Right lobe of liver (tissue), 6 donors: ENCODE measurements around the gene HMGB2. TPM values are rescaled to one million over a fixed set of nuclear protein-coding genes. Genes with fewer than 3 reads are reported as not detected.

ENCODE experiments used
- ATAC-seq, 4 donors: fragments of 200-7000 bp; cut with Tn5 transposase; one replicate each; pipeline ENCODE4 v1.9.1; 2020; ENCODE audit warnings: mild to moderate bottlenecking in 4 of 4, moderate library complexity in 4 of 4
- DNase-seq, 3 donors: peaks; one replicate each; pipeline ENCODE4 v3.0.0-alpha.2; 2020
- H3K27ac ChIP-seq, 3 donors: fragments of 200-600 bp; one replicate each; pipeline ENCODE4 v1.8.0; 2022
- H3K27me3 ChIP-seq, 2 donors: fragments of 200-600 bp; one replicate each; pipeline ENCODE4 v1.8.0; 2022
- H3K36me3 ChIP-seq, 4 donors: fragments of 200-600 bp; sonication (generic) in 1 of 4; one replicate each; pipeline versions ENCODE4 v1.5.1 to v1.8.0; 2017 to 2022; ENCODE audit warnings: control low read depth in 1 of 4
- H3K4me1 ChIP-seq, 4 donors: fragments of 200-600 bp; sonication (generic) in 1 of 4; one replicate each; pipeline versions ENCODE4 v1.5.1 to v1.8.0; 2017 to 2022; ENCODE audit warnings: control low read depth in 1 of 4
- H3K4me3 ChIP-seq, 3 donors: fragments of 200-600 bp; one replicate each; pipeline ENCODE4 v1.8.0; 2022
- H3K9me3 ChIP-seq, 4 donors: fragments of 200-600 bp; sonication (generic) in 1 of 4; one replicate each; pipeline versions ENCODE4 v1.5.1 to v1.8.0; 2017 to 2022; ENCODE audit warnings: control low read depth in 1 of 4
- POLR2A ChIP-seq: fragments of 450-650 bp; IDR thresholded peaks from one replicate; pipeline ENCODE4 v1.6.1; 2017; ENCODE audit warnings: antibody characterized with exemption, mild to moderate bottlenecking
- WGBS: methylation state at CpG from one replicate; pipeline ENCODE4 v1.1.6; 2018; ENCODE audit warnings: low coverage, low lambda C conversion rate; ENCODE audit not compliant: insufficient coverage; ENCODE audit errors: missing lambda C conversion rate; 5-methylcytosine and 5-hydroxymethylcytosine counted together
- intact Hi-C, 2 donors: fragments of 100-400 bp; cut with DNase I; formaldehyde crosslinking; loops; one replicate each; pipeline versions ENCODE4 v1.11.2 to v1.14.1; 2022
- total RNA-seq, 6 experiments: library from RNA; depleted of rRNA in 2 of 6; stranded (reverse); fragments of >200 nt in 2 of 6; fragmentation: NEBNext Ultra II Directional in 3 of 6; extraction: Animal tissue kit (Norgen Biotek cat#: 25700) in 3 of 6; gene quantifications; one replicate each; pipeline versions ENCODE4 v1.1.0 to v1.2.4, GENCODE V29; 2016 to 2023
- TF ChIP-seq, protein P1 (sequence below), 4 donors: fragments of 200-600 bp in 3 of 4; fragments of 450-650 bp in 1 of 4; IDR thresholded peaks; one replicate each; pipeline versions ENCODE4 v1.5.1 to v1.8.0; 2016 to 2022; ENCODE audit warnings: antibody characterized with exemption in 4 of 4, mild to moderate bottlenecking in 2 of 4
- donor health status: DM: no; HTN: yes; CAD: no.
- donor health status: DM: no; HTN: no; CAD: no.
- donor health status: DM: no; HTN: no; CAD: no.
- donor health status: DM: no; HTN: yes; CAD: no.
- donor health status: DM: no; HTN: yes; CAD: no.

Gene HMGB2
- total RNA-seq, 6 experiments from 2014 or later = 6.1 to 13.5 (median 9.2) TPM

DNA sequence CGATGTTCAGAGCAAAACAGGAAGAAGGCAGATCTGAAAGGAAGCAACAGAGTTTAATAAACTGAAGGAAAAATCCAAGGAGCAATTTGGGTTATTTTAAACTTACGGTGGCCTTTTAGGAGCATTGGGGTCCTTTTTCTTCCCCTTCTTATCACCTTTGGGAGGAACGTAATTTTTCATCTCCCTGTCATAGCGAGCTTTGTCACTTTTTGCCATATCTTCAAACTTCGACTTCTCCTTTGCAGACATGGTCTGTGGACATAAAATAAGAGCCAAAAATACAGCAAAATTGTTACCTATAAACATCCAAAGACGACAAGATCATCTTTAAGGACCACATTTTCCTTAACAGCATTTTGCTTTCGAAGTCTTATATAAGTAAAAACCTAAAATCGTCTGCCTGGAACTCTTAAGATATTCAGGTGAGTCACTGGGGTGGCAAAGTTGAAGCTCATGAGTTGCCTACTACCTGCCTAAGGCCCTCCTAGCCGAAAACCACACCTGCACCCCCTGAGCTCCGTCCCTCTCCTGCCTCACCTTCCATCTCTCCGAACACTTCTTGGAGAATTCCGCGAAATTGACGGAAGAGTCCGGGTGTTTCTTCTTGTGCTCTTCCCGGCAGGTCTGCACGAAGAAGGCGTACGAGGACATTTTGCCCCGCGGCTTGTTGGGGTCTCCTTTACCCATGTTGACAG lies 1.0 kb downstream of the HMGB2 start:
- intact Hi-C loops = no loop called here
- Histone ChIP-seq H3K27ac (peak overlapping the region; percentile 99 to 100 (median 99)), H3K4me3 (peak overlapping the region; percentile 79 to 85 (median 84)), H3K36me3 (peaks cover 0 to 17% (median 0%) of the 10 kb centered on the region in 4 donors), H3K9me3 (no peaks in the 10 kb centered on the region), H3K27me3 (no peaks in the 10 kb centered on the region), H3K4me1 (no peaks in the 10 kb centered on the region)
- DNase-seq (no peak), ATAC-seq (no peak)
- WGBS = 12% methylated on average over 18 of the region's 21 CpGs
- no peak for TF ChIP-seq POLR2A
- TF ChIP-seq, protein P1, sequence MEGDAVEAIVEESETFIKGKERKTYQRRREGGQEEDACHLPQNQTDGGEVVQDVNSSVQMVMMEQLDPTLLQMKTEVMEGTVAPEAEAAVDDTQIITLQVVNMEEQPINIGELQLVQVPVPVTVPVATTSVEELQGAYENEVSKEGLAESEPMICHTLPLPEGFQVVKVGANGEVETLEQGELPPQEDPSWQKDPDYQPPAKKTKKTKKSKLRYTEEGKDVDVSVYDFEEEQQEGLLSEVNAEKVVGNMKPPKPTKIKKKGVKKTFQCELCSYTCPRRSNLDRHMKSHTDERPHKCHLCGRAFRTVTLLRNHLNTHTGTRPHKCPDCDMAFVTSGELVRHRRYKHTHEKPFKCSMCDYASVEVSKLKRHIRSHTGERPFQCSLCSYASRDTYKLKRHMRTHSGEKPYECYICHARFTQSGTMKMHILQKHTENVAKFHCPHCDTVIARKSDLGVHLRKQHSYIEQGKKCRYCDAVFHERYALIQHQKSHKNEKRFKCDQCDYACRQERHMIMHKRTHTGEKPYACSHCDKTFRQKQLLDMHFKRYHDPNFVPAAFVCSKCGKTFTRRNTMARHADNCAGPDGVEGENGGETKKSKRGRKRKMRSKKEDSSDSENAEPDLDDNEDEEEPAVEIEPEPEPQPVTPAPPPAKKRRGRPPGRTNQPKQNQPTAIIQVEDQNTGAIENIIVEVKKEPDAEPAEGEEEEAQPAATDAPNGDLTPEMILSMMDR (IDR thresholded peaks at IDR 0.05) = no peak

DNA sequence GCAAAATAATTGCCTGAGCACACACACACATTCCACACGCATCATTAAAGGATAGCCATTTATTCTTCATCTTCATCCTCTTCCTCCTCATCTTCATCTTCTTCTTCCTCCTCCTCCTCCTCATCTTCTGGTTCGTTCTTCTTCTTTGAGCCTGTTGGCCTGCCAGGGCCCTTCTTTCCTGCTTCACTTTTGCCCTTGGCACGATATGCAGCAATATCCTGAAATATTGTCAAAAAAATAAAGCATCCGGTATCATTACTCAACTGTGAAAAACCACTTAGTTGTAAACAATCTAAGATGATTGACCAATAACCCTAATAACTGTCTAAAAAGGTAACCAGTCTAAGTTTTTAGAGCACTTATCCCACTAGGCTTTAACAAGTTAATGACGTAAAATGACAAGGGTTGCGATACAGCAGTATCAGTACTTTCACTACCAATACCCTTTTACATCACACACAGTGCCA lies 2.1 kb downstream of the HMGB2 start:
- H3K27ac ChIP-seq = peak overlapping the region in 1 of 3 donors; percentile 20
- intact Hi-C loops = no loop called here

GRCh38 chr4:173330590-173330989 lies 3.6 kb downstream of the HMGB2 start:
- TF ChIP-seq, protein P1 (IDR thresholded peaks at IDR 0.05) = no peak
- TF ChIP-seq POLR2A = no peak
- ATAC-seq (no peak), DNase-seq (no peak)
- no peaks in the 10 kb centered on the region for H3K9me3 ChIP-seq
- H3K36me3 ChIP-seq = peaks cover 0 to 17% (median 0%) of the 10 kb centered on the region in 4 donors
- 93% methylated on average over 2 of the region's 2 CpGs for WGBS
- no peaks in the 10 kb centered on the region for H3K27me3 ChIP-seq
- H3K4me1 ChIP-seq = no peaks in the 10 kb centered on the region
- intact Hi-C loops = no loop called here
- H3K27ac ChIP-seq = no peak overlapping the region
- no peak overlapping the region for H3K4me3 ChIP-seq

More for the DNA sequence above, 2.1 kb downstream of the HMGB2 start:
- DNase-seq (no peak), ATAC-seq (no peak)
- no peaks in the 10 kb centered on the region for H3K9me3 ChIP-seq
- H3K36me3 ChIP-seq = peaks cover 0 to 17% (median 0%) of the 10 kb centered on the region in 4 donors
- WGBS = 47% methylated on average over 6 of the region's 6 CpGs
- peak overlapping the region in 1 of 3 donors; percentile 85 for H3K4me3 ChIP-seq
- TF ChIP-seq POLR2A = no peak
- TF ChIP-seq, protein P1 (IDR thresholded peaks at IDR 0.05) = no peak
- no peaks in the 10 kb centered on the region for H3K4me1 ChIP-seq
- H3K27me3 ChIP-seq = no peaks in the 10 kb centered on the region

- DNase-seq (no peak), ATAC-seq (no peak)
- WGBS = 98% methylated on average over 4 of the region's 5 CpGs
- H3K4me1 ChIP-seq = no peaks in the 10 kb centered on the region
- TF ChIP-seq, protein P1 (IDR thresholded peaks at IDR 0.05) = no peak
- no peak for TF ChIP-seq POLR2A
- peaks cover 0 to 17% (median 0%) of the 10 kb centered on the region in 4 donors for H3K36me3 ChIP-seq
- no peak overlapping the region for H3K27ac ChIP-seq
- no peaks in the 10 kb centered on the region for H3K9me3 ChIP-seq
- intact Hi-C loops = loop anchor here in 1 of 2 donors (10.0 kb wide), 1 partner anchor 86 kb away; no protein-coding TSS in a partner anchor
- H3K4me3 ChIP-seq = no peak overlapping the region
- H3K27me3 ChIP-seq = no peaks in the 10 kb centered on the region
These were observed 5.8 kb downstream of the HMGB2 start for GRCh38 chr4:173328236-173328901.
